Left hindlimb (tissue), 1 donor: Measurements from ENCODE around the gene CDKN2AIPNL.

ENCODE experiments used
- DNase-seq: peaks from one replicate; pipeline ENCODE4 v3.0.0-alpha.2; 2018

CDKN2AIPNL gene, protein sequence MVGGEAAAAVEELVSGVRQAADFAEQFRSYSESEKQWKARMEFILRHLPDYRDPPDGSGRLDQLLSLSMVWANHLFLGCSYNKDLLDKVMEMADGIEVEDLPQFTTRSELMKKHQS

DNA sequence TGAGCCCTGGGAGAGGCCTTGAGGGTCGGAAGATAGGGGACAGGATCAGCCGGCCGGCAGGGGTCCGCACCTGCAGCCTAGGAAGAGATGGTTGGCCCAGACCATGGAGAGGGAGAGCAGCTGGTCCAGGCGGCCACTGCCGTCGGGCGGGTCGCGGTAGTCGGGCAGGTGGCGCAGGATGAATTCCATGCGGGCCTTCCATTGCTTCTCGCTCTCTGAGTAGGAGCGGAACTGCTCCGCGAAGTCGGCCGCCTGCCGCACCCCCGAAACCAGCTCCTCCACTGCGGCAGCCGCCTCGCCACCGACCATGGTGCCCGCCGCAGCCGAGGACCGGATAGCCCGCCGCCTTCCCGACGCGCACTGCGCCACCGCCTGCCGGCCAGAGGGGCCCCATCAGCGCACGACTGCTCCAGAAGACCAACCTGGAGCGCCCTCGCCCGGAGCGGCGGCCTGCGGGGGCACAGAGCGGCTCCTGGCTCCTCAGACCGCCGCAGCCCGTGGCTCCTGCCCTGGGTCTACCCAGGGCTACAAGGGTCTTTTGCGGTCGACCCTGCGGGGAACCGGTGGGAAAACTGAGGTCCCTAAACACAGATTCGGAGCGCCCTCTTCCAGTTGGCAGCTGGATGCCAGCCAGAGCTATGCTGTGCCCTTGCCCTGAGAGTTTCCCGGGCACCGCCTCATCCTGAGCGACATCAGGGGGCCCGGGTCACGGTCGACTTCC is at the start of gene CDKN2AIPNL:
TSS of gene CDKN2AIPNL (minus strand) at position 336 of the 721 bp plus-strand sequence. CDS start at position 309, 27 bp downstream.
- peak; percentile 93 for DNase-seq

DNA sequence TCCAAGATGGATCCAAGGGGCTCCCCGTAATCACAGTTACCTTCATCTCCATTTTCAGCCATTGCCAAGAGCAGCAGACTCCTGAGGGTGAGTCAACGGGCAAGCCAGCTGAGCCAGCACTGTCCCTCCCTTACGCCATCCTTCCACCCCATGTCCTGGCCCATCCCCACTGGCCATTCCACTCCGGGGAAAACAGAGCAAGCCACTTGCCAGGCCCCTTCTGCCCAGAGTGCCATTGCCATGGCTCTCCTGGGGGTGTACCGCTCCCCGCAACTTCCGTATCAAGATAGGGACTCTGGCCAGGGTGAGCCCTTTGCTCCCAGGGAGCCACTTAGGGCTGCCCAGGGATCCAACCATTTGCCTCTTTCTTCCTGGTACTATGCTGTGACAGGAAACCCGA is 48.9 kb upstream of the CDKN2AIPNL start:
- no peak for DNase-seq

DNA sequence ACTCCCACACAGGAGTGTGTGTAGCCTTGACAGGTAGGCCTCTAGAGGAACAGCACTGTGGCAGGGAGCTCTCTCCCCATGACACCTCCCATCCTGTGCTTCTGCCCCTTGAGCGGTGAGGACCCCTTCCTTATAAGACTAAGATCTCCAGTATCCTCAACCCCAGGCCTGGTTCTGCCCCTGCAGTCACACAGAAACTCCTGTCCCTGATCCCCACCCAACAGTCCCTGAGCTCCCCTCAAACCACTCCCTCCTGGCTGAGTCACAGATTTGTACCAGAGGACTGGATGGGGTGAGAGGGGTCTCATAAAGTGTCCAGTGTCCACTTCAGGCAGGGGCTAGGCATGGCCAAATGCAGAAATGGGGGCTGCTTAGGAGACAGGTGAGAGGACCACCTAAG is 47.8 kb upstream of the CDKN2AIPNL start:
- DNase-seq: no peak

DNA sequence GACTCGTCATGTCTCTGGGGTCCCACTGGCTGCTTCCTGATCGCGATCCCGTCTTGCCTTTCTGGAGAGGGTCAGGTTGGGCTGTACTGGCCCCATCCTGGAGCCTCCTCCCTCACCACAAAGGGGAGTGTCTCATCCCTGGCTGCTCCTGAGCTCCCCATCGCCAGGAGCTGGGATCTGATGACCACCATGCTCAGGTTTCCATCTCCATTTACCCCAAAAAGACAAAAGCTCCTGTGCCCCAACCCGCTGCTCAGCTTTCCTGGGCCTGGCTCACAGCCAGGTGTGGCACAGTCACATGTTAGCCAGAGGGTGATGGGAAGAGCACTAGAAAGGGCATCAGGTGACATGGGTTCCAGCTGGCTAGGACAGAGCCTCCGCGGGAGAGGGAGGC is 47.3 kb upstream of the CDKN2AIPNL start:
- DNase-seq: no peak

DNA sequence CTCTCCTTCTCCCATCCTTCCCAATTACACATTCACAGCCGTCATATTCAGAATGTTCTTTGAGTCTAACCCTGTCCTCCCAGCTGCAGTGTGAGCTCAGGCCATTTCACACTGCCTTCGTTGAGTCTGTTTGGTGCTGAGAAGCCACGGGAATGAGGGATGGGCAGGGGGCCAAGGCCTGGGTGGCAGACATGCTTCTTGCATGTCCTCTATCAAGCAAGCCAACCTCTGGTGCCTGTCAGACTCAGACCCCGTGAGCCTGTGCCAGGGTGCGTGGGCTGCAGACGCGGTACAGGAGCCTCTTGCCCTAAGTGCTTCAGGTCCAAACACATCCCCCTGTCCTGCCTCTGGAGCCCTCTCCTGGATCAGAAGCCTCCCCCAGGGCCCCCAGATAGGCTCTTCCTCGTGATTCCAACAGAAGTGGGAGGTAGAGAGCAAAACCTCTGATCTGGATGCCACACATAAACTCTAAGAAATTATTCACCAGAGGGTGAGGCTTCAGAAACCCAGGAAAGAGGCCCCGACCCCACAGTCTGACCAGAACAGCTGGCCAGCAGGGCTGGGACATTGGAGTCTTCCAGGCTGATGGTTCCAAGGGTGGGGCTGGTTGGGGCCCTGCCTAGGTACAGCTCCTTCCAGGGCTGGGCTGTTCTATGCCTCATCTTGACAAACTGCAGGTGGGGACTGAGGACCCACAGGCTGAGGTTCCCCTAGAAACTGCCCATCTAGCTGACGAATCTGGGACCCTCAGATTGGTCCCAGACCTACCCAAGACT is 46.7 kb upstream of the CDKN2AIPNL start:
- no peak for DNase-seq

DNA sequence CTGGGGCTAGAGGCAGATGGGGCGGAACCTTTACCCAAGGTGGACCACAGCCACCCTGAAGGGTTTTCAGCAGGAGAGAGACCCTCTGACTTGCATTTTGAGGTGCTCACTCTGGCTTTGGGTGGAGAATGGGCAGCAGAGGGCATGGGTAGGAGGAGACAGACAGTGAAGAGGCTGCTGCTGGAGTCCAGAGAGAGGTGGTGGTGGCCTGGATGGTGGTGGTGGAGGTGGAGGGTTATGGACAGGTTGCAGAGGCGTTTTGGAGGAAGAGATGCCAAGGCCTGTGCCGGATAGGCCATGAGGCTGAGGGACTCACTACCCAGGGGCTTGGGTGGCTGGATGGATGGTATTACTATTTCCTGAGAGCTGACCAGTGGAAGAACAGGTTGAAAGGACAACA is 46.1 kb upstream of the CDKN2AIPNL start:
- no peak for DNase-seq

DNA sequence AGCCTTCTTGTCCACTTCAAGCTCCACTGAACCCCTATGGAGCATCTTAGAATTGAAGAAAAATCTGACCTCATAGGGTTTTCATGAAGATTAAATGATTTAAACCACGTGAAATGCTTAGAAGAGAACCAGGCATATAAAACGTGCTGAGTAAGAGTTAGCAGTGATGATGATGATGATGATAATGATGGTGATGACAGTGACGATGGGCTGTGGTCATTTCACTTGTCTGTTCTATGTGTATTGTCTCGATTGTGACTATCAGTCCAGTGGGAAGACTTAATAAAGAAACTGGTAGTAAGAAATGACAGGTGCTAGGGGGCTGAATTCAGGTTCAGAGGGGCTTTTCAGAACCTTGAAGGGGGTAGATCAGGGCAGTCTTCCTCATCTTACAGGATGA is 45.1 kb upstream of the CDKN2AIPNL start:
- no peak for DNase-seq

DNA sequence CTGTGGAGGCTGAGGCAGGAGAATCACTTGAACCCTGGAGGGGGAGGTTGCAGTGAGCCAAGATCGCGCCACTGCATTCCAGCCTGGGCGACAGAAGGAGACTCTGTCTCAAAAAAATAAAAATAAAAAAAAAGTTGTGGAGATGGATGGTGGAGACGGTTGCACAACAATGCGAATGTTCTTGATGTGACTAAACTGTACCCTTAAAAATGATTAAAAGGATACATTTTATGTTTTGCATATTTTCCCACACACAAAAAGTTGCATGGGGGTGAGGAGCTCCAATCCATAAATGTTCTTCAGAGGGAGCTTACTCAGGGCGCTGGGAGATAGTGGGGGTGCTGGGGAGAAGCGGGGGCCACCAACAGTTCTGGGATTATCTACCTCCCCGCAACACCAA is 43.8 kb upstream of the CDKN2AIPNL start:
- DNase-seq: no peak

DNA sequence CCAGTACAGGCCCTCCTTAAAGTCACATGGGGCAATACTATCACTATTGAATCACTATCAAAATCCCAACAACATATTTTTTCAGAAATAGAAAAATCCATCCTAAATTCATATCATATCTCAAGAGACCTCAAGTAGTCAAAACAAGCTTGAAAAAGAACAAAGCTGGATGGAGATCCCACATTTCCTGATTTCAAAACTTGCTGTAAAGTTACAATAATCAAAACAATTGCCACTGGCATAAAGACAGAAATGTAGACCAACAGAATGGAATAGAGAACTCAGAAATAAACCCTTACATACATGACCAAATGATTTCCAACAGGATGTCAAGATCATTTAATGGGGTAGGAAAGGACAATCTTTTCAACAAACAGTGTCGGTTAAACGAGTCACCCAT is 41.3 kb upstream of the CDKN2AIPNL start:
- DNase-seq: no peak

DNA sequence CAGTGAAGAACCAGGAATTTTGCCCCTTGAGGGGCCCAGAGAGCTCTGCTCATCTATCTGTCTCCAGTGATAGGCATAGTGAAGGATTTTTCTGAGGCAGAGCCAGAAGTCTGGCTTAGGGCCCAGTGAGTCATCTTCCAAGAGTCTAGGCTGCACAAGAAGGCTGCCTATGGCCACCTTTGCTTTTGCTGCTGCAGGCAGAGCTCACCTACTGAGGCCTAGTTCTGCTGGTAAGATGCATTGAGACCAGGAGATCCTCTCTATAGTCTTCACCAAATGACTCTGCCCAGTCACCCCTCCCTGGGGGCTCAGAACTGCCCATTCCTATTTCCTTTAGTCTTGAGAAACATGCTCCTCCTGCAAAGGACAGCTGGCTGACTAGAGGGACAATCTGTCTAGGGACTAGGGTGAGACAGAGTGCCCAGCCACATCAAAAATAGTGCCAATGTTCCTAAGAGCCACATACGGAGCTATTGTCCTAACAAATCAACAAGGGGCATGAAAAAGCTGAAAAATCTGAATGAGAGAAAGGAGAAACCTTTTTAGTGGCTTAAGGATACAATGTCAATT is 40.3 kb upstream of the CDKN2AIPNL start:
- no peak for DNase-seq

DNA sequence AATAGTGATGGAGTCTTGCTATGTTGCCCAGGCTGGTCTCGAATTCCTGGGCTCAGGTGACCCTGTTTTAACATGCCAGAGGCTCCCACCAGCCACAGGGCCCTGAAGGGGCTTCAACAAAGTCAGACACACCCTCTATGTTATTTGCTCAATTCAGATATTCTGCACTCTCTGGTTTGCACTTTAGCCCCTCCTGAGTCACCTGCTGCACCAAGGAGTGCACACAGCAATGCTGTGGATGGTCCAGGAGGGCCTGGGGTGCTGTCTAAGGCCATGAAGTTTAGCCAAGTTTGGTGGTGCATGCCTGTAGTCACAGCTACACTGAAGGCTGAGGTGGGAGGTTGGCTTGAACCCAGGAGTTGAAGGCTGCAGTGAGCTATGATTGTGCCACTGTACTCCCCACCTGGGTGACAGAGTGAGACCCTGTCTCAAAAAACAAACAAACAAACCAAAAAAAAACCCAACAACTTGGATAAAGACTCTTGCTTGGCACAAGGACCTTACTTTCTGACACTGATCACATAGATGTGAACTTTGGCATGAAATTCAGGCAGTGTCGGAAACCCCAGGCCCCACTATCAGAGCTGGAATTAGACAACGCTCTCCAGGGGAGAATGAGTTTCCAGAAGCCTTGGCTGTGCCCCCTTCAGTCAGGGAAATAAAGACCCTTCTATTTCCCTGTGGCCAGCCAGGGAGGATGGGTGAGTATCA is 39.7 kb upstream of the CDKN2AIPNL start:
- no peak for DNase-seq

DNA sequence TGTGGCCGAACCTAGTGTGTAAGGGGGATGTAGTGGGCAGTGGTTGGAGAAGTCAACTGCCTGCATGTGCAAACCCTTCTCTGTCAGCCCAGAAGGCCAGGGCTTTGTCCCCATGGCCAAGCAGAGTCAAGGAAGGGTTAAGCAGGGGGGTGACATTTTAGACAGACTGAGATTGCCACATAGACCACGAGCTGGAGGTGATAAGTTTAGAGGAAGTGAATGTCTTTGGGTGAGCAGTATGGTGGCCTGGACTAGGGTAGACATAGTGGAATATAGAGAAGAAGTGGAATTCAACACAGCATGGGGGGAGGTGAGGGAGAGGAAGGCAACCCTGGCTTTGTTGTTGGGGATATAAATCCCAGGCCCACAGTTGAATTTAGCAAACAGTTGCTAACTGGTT is 38.7 kb upstream of the CDKN2AIPNL start:
- DNase-seq: no peak

DNA sequence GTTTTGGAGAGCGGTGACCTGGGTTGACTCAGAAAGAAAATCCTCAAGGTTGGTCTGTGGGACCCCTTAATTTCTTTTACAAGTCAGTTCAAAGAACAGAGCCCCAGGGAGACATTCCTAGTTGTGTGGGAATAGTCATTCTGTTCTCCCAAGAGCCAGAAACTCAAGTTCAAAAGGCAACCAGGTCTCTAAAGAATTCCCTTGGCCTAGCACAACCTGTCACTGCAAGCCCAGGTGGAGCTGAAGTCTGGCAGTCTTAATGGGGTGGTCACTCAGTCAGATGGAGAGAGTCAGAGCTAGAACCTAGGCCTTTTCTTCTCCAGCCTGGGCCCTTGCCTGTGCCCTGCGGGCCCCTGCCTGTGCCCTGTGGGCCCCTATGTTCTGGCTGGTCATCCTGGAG is 37.5 kb upstream of the CDKN2AIPNL start:
- no peak for DNase-seq

DNA sequence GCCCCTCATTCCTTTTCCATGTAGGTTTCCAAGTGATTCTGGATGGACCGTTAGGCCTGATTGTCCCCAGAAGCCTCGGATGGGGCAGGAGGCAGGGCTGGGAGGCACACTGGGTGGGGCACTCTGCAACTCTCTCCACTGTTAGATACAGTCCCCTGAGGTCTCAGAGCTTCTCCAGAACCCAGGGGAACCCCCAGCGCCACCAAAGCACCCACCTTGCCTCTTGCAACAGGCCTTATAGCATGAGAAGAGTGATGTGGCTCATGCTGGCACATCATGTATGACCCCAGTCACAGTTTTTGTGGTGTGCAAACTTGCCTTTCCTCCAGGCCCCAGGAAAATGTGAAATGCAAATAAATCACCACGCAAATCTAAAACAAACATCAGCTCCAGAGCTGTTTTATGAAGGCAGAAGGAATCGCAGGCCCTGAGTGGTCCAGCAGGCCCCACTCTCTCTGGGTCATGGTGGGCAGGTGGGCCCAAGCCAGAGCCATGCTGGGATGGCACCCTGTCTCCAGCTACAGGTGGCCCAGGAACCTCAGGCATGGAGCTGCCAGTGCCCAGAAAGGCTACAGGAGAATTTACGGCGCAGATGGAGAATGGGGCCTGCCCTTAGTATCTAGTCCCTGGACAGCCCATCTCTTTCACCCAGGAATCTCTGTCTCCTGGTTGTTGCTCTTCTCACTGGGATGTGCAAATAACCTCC is 36.3 kb upstream of the CDKN2AIPNL start:
- DNase-seq: no peak

DNA sequence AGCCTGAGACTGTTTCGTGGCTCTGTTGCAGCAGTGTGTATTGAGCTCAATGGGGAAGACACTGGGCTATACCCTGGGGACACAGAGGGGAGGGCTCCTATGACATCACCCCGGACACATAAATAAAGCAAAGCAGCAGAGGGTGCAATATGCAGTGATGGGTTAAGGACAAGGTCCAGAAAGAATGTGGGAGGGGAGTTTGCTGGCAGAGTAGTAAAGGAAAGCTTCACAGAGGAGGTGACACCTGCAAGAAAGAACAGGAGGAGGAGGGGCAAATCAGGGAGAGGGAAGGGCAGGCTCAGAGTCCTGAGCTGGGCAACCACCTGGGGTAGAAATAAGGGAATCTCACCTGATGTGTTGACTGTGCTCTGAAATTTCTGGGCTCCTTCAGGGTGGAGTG is 35.3 kb upstream of the CDKN2AIPNL start:
- DNase-seq: no peak

DNA sequence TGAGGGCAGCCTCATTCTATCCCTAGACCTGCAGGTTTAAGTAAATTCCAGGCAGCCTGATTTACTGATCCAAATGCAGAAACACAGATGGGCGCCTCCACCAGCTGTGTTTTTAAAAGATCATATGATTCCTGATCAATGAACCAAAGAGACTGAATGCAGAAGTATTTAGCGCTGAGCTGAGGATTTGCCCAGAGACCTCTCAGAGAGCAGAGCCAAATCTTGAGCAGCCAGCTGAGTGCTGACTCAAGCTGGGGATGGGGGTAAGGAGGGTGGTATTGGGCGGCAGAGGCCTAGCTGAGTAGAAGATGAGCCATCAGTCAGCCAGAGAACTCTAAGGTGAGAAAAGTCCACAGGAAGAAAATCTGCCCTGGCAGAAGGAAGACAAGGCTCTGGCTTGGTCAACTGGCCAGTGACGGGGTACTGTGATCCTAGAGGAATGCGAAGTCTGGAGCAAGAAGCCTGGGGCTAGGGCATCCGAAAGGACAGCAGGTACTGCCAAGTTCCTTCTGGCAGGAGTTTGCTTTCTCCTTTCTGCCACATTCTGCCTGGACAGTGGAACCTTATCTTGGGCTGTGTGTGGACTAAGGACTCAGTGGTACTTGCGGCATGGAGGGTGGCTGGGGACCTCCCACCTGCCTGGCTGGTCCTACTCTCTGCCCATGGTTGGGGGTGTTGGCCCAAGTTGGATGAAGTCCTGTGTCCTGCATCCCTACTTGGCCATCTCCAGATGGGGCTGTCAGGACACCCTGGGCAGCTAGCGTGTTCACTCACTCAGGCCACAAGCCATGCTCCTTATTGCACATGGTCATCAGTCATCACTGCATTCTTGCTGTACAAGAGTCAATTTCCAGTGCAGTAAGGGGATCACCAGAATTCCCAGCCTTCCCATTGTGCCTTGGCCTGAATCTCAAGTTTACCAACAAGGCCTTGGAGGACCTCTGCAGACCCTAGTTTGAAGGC is 34.5 kb upstream of the CDKN2AIPNL start:
- DNase-seq: no peak

DNA sequence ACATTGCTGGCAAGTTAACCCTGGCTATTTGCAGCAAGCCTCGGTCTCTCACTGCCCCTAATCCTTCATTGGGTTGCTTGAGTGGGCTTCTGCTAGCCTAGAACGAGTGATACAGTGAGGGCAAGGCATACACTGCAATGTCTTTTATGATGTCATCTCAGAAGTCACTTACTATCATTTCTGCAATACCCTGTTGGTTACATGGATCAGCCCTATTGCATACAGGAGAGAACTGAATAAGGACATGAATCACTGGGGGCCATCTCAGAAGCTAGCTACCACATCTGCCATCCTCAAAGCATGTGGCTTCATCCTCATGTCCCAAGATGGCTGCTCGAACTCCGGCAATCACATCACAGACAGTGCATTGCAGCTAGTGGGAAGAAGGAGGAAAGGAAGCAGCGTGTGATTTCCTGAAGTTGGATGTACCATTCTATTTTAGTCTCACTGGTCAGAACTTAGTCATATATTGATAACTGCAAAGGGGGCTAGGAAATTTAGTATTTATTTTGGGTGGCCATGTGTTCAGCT is 33.3 kb upstream of the CDKN2AIPNL start:
- no peak for DNase-seq

DNA sequence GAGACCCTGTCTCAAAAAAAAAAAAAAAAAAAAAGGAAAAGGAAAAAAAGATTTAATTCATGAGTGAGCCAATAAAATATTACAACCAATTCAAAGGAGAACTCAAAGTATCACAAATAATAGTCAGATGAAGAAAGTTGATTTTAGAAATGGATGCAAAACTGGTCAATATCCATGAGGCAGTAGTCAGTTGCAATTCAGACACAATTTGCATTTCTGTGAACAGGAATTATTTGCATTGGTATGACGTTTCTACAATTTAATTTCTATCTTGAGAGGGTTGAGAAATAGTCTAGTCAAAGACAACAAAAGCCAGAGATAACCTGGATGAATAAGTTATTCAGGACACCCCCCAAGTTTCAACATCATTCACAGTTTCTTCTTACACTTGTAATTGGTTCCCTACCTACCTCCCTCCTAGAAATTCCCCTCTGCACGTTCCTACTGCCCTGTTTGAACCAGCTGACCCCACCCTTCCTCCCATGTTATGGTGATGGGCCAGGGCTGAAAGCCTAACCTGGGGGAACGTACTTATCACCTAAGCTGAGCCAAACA is 28.6 kb upstream of the CDKN2AIPNL start:
- DNase-seq: no peak

DNA sequence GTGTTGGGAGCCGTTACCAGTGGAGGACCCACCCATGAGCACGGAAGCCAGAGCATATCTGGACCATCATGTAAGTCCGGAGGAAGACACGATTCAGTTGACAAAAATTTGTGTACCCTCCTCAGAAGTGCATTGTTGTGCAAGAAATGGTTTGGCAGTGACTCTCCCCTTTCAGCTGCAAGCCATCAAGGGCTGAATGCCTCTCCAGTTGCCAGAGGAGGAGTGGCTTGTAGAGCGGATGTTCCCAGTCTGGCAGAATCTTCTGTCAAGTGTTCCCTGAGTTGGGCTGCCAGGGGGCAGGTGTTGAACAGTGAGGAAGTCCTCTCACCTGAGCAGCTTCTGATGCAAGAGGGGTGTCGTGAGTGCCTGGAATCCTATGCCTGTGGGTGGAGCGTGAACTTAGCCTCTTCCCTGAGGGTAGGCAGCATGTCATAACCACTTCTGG is 27.6 kb upstream of the CDKN2AIPNL start:
- peak; percentile 67 for DNase-seq

DNA sequence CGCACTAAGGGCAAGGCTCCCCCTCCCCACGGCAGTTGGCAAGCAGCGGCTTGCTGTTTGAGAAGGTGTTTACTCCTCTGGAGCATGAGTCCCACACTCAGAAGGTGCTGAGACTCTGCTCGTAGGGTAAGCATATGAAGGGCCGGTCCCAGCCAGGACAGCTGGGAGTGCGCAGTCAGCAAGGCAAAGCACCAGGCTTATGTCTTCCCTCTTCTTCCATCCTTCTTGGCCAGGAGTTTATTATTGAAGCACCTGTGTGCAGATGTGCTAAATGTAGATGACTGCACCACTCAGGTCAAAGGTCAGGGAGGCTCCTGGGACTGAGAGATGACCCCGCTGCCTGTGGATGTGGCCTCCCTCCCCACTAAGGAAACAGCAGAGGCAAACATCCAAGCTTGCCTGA is 27.0 kb upstream of the CDKN2AIPNL start:
- no peak for DNase-seq
